Dedifferentiated amniotic fluid mesenchymal stem cell (primary cell): Measurements from ENCODE around the gene GREB1.

ENCODE experiments used
- DNase-seq: peaks from one replicate; pipeline ENCODE4 v3.0.0-alpha.2; 2016; ENCODE audit errors: extremely low spot score

The GREB1 gene

GRCh38 chr2:11508279-11508678 lies 25.6 kb upstream of the GREB1 start:
- DNase-seq: no peak

- no peak for DNase-seq
Measured at GRCh38 chr2:11509657-11510360, 24.0 kb upstream of the GREB1 start.

GRCh38 chr2:11512431-11512830 lies 21.4 kb upstream of the GREB1 start:
- DNase-seq: no peak

GRCh38 chr2:11513319-11513718 lies 20.5 kb upstream of the GREB1 start:
- no peak for DNase-seq

- no peak for DNase-seq
Measured at GRCh38 chr2:11514081-11514730, 19.6 kb upstream of the GREB1 start.

- DNase-seq: no peak
Measured at GRCh38 chr2:11514904-11515303, 18.9 kb upstream of the GREB1 start.

GRCh38 chr2:11515490-11515981 lies 18.3 kb upstream of the GREB1 start:
- DNase-seq: no peak

GRCh38 chr2:11516984-11517648 lies 16.7 kb upstream of the GREB1 start:
- DNase-seq: no peak

GRCh38 chr2:11517906-11518305 lies 15.9 kb upstream of the GREB1 start:
- DNase-seq: no peak

- DNase-seq: no peak
Measured at GRCh38 chr2:11520092-11520693, 13.7 kb upstream of the GREB1 start.

GRCh38 chr2:11521775-11522174 lies 12.1 kb upstream of the GREB1 start:
- DNase-seq: no peak

GRCh38 chr2:11524470-11524869 lies 9.4 kb upstream of the GREB1 start:
- DNase-seq: no peak

GRCh38 chr2:11525762-11526161 lies 8.1 kb upstream of the GREB1 start:
- DNase-seq: no peak

GRCh38 chr2:11527001-11527400 lies 6.8 kb upstream of the GREB1 start:
- no peak for DNase-seq

GRCh38 chr2:11528228-11528627 lies 5.6 kb upstream of the GREB1 start:
- DNase-seq: no peak

- no peak for DNase-seq
Measured at GRCh38 chr2:11530864-11531465, 2.9 kb upstream of the GREB1 start.

GRCh38 chr2:11532416-11533055 lies 1.3 kb upstream of the GREB1 start:
- no peak for DNase-seq

- no peak for DNase-seq
Measured at GRCh38 chr2:11534071-11534745, 363 bp downstream of the GREB1 start.

- DNase-seq: no peak
Measured at GRCh38 chr2:11534746-11535484, 1.1 kb downstream of the GREB1 start.

GRCh38 chr2:11535899-11536344 lies 2.1 kb downstream of the GREB1 start:
- DNase-seq: no peak
